ENCODE results near the gene RAP2C.
"Not testable (repeated sequence)": the region's sequence is repeated elsewhere in the genome, so short reads cannot be mapped to it uniquely, and the experiment has no call there.

Gene RAP2C

DNA sequence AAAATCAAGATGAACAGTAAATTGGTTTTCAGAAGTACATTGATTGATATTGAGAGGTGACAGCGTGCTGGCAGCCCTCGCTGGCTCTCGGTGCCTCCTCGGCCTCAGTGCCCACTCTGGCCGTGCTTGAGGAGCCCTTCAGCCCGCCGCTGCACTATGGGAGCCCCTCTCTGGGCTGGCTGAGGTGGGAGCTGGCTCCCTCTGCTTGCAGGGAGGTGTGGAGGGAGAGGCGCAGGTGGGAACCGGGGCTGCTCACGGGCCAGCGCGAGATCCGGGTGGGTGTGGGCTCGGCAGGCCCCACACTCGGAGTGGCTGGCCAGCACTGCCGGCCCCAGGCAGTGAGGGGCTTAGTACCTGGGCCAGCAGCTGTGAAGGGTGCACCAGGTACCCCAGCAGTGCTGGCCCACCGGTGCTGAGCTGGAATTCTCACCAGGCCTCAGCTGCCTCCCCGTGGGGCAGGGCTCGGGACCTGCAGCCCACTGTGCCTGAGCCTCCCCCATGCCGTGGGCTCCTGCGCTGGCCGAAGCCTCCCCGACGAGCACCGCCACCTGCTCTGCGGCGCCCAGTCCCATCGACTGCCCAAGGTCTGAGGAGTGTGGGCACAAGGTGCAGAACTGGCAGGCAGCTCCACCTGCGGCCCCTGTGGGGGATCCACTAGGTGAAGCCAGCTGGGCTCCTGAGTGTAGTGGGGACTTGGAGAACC lies 25.2 kb downstream of the RAP2C start:
- DNase-seq, result no peak

DNA sequence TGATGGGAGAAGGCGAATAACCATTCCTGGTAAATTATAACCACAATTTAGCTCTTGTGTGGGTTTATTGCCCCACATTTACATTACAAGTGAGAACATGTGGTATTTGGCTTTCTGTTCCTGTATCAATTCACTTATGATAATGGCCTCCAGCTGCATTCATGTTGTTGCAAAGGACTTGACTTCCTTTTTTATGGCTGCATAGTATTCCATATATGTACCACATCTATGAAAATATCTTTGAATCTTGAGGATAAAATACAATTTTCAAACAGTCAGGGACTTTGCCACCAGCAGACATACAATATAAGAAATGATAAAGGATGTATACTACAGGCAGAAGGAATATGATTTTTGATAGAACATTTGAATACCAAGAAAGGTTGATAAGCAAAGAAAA lies 27.3 kb downstream of the RAP2C start:
- DNase-seq, result no peak

GRCh38 chrX:132188175-132188574 lies 31.1 kb downstream of the RAP2C start:
- DNase-seq, result no peak

DNA sequence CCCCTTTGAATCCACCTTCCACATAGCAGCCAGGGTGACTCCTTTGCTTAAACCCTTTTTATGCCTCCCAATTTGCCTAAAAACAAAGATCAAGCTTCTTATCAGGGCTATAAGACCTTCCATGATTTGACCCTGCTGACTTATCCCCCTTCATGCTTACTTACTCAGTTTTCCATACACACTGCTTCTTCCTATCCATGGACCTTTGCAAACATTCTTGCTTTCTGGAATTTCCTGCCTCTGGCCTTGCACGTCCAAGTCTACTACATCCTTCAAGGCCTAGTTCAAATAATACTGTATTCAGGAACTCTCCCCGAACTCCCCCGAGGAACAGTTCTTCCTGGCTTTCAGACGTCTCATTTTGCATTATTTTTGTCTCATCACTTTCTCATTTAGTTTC lies 31.8 kb downstream of the RAP2C start:
- DNase-seq, result peak; percentile 0

- DNase-seq, result no peak
Observed at GRCh38 chrX:132184871-132185270, 34.4 kb downstream of the RAP2C start.

GRCh38 chrX:132181364-132181763 lies 37.9 kb downstream of the RAP2C start:
- no peak for DNase-seq

DNA sequence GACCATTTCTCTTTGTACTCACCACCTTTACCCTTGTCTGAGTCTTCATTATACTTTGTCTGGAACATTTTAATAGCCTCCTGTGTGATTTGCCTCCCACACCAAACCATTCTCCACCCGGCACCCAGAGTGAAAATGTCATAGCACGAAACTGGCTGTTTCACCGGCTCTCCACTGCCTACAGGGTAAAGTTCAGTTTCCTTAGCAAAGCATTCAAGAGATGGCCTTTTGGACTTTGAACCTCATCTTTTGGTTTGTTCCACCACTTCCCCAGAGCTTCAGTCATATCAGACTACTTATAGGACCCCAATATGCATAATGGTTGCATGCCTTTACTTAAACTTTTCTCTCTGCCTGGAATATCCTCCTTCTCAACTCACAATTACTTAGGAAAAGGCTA lies 38.3 kb downstream of the RAP2C start:
- DNase-seq, result no peak

GRCh38 chrX:132173647-132174046 lies 45.6 kb downstream of the RAP2C start:
- no peak for DNase-seq

- DNase-seq, result peak; percentile 60
Observed at GRCh38 chrX:132171881-132172280, 47.4 kb downstream of the RAP2C start.

GRCh38 chrX:132171478-132171877 lies 47.8 kb downstream of the RAP2C start:
- DNase-seq, result peak; percentile 0

- DNase-seq, result no peak
Observed at GRCh38 chrX:132169554-132169953, 49.7 kb downstream of the RAP2C start.

GRCh38 chrX:132165651-132166050 lies 53.6 kb downstream of the RAP2C start:
- DNase-seq, result peak; percentile 10

DNA sequence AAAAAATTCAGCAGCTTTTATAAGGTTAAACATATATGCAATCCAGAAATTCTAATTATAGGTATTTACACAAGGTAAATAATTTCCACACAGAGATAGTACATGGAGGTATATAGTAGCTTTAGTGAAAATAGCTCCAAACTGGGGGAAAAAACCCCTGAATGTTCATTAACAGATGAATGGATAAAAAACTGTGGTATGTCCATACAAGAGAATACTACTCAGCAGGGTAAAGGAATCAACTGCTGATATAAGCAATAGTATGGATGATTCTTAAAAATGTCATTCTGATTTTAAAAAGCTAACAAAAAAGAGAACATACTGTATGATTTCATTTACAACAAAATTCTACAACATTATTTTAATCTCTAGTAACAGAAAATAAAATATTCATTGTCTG lies 54.2 kb downstream of the RAP2C start:
- no peak for DNase-seq

GRCh38 chrX:132163094-132163493 lies 56.2 kb downstream of the RAP2C start:
- not testable (repeated sequence) for DNase-seq

DNA sequence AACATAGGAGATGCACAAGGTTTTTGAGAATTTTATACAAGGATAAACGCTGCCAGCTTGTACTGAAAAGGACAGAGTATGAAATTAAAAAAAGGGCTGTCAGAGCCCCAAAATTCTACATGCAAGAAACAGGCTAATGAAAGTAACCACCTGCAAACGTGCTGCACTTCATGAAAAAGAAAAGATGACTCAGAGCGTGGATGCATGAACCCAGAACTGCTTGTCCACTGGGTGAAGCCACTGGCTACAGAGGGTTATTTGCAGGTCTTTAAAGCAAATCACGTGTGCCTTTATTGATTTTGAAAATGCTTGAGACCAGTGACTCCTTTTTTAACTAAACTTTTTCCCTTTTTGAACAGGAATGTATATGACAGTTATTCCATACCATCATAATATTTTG lies 66.1 kb downstream of the RAP2C start:
- no peak for DNase-seq
